ENCODE measurements around the gene LCA5L.
"Not testable (repeated sequence)": the region's sequence is repeated elsewhere in the genome, so short reads cannot be mapped to it uniquely, and the experiment has no call there.

The LCA5L gene

DNA sequence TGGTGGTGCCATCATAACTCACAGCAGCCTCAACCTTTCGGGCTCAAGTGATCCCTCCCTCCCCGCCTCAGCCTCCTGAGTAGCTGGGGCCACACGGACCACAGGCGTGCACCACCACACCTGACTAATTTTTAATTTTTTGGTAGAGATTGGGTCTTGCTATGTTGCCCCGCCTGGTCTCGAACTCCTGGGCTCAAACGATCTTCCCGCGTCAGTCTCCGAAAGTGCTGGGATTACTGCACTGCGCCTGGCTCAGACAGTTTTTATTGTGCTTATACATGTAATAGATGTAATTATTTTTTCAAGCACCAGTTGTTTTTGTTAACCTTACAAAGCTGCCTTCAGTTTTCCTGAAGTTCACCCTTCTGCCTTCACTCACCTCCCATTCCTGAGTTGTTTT, 58.7 kb downstream of the LCA5L start:
- DNase-seq = no peak

- no peak for DNase-seq
Measured at GRCh38 chr21:39386194-39386593, 59.4 kb downstream of the LCA5L start.

DNA sequence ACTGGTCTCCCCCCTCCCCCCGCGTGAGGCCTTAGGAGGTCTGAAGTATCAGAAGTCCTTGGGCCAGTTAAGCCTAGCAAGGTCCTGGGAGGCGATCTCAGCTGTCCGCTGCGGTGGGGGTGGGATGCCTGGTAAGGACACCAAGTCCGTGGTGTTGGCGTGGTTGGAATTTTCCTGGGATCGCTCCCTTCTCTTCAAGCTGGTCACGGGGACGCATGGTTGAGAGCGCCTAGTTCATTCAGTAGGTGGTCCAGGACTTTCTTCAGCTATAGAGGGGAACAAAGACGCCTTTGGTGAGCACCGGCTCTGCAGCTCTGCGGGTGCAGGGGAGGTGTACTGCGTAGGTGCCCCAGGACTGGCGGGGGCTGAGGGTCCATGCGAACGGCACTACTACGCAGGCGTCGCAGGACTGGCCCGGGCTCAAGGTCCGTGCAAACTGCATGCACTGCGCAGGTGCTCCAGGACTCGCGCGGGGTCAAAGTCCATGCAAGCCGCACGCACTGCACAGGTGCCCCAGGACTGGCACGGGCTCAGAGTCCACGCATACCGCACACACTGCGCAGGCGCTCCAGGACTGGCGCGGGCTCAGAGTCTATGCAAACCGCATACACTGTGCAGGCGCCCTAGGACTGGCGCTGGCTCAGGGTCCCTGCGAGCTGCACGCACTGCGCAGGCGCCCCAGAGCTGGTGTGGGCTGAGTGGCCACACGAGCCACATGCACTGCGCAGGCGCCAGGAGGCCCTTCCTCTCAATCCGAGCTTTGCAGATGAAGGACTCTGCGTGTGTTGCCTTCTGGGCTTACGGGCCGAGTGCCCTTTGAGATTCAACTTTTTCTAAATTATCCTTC, 60.1 kb downstream of the LCA5L start:
- peak in 5 of 6 experiments; percentile 18 to 57 (median 38) for DNase-seq

- DNase-seq = no peak
Measured at GRCh38 chr21:39384674-39385298, 60.8 kb downstream of the LCA5L start.

GRCh38 chr21:39382096-39382495, 63.5 kb downstream of the LCA5L start:
- not testable (repeated sequence) for DNase-seq

GRCh38 chr21:39381009-39381408, 64.6 kb downstream of the LCA5L start:
- DNase-seq = no peak

DNA sequence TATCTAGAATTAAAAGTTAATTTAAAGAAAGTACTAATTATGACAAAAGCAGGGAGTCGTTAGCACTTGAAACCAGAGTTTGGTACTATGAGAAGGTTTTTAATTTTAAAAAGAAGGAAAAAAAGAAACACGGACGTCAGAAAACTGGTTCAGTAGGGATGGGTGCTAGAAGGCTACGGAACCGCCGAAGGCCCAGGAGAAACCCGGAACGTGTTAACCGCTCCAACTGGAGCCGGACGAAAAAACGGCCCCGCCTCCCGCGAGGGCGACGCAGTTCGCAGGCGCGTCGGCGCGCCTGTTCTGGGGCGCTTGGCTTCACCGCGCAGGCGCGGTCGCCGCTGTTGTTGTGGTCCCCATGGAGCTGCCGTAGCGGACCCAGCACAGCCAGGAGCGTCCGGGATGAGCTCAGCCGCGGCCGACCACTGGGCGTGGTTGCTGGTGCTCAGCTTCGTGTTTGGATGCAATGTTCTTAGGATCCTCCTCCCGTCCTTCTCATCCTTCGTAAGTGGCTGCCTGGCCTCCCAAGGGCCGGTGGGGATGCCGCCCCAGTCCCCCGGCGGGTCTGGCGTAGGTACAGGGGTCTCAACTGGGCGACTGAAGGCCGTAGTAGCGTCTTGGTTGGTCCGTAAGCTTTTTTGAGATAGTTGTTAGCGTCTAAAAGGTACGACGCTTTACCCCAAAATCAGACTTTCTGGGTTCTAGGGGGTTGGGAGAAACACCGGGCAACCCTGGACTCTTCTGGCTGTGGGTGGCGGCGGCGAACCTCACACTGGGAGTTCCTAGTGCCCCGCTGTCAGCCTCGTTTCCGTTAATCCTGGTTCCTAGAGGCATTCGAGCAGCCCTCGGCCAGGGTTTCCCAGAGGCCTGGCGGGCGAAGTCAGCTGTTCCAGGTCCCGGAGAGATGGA, 65.3 kb downstream of the LCA5L start:
- peak; percentile 75 to 85 (median 78) for DNase-seq

GRCh38 chr21:39377444-39378050, 68.0 kb downstream of the LCA5L start:
- DNase-seq = no peak

DNA sequence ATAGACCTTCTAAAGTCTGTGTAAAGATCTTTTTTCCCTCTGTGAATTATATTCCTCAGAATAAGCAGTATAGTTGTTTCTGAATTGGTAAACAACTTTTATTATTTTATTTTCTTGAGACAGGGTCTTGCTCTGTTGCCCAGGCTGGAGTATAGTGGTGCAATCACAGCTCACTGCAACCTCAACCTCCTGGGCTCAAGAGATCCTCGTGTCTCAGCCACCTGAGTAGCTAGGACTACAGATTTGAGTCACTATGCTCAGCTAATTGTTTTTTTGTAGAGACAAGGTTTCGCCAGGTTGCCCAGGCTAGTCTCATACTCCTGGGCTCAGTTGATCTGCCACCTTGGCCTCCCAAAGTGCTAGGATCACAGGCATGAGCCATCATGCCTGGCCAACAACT, 70.1 kb downstream of the LCA5L start:
- no peak for DNase-seq

GRCh38 chr21:39374046-39374445, 71.5 kb downstream of the LCA5L start:
- no peak for DNase-seq

- peak in 3 of 6 experiments; percentile 6 to 9 (median 6) for DNase-seq
Measured at GRCh38 chr21:39373634-39374033, 71.9 kb downstream of the LCA5L start.

- not testable (repeated sequence) for DNase-seq
Measured at GRCh38 chr21:39369896-39370288, 75.7 kb downstream of the LCA5L start.

DNA sequence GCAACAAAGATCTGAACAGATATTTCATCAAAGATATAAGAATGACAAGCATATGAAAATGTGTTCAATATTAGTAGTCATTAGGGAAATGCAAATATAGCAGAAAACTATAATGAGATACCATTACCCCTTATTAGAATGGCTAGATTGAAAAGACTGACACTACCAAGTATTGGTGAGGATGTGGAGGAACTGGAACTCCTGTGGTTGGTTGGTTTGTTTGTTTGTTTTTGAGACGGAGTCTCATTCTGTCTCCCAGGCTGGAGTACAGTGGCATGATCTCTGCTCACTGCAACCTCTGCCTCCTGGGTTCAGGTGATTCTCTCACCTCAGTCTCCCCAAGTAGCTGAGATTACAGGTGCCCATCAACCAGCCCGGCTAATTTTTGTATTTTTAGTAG, 77.8 kb downstream of the LCA5L start:
- DNase-seq = no peak

GRCh38 chr21:39366563-39366962, 79.0 kb downstream of the LCA5L start:
- DNase-seq = no peak

- DNase-seq = no peak
Measured at GRCh38 chr21:39364949-39365348, 80.6 kb downstream of the LCA5L start.

GRCh38 chr21:39363607-39364555, 81.7 kb downstream of the LCA5L start:
- DNase-seq = no peak

DNA sequence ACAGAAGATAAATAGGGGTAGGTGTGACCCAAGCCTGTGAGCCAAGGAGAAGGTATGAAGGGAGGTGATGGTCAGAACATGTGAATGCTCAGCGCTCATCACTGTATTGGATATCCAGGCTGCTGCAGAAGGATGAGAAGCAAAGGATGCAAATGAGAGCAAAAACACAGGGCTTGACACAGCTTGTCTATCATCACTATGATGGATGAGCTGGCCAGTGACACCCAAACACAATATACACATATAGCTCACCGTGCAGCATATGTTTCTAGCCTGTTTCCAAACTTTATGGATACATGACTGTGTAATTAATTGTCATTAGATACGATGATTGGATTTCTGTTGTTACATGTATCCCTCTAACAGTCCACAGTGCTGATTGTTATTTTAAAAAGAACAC, 82.8 kb downstream of the LCA5L start:
- DNase-seq = no peak

- DNase-seq = no peak
Measured at GRCh38 chr21:39359382-39359781, 86.2 kb downstream of the LCA5L start.
